Measurements from ENCODE around the gene NOC3L.

Gene NOC3L

DNA sequence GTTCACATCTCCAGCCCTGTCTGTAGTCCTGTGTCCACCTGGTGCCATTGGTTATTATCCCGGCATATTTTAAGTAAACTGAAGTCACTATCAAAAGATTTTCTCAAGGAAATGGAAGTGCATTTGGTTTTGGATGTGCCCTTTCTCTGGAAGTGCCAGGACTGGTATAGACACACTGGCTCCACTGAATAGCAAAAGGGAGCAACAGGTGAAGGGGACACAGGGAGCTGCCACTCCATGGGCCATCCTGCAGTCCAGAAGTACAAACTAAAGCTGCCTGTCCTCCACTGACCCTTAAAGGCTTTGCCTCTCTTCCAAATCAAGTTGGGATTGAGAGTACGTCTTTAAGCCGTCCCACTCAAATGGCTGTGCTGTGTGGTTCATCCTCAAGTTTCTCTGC, 62.7 kb downstream of the NOC3L start:
- DNase-seq, result no peak

- DNase-seq, result no peak
Observed at GRCh38 chr10:94299417-94299816, 63.3 kb downstream of the NOC3L start.

- no peak for DNase-seq
Observed at GRCh38 chr10:94294168-94294567, 68.6 kb downstream of the NOC3L start.

DNA sequence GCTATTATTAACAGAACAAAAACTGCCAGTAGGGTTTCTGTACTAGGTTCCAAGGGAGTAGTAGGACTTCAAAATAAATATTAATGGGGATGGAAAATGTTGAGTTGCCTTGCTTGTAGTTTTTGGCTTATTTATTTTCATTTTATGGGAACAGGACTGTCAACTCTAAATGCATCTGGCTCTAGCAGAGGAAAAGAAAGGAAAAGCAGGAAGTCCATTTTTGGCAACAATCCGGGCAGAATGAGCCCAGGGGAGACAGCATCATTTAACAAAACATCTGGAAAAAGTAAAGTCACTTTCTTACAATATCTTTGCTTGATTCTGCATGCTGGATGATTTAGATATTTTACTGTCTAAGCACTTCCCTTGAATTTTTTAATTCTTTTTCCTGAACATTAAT, 69.4 kb downstream of the NOC3L start:
- no peak for DNase-seq

- DNase-seq, result no peak
Observed at GRCh38 chr10:94292434-94293090, 70.2 kb downstream of the NOC3L start.

DNA sequence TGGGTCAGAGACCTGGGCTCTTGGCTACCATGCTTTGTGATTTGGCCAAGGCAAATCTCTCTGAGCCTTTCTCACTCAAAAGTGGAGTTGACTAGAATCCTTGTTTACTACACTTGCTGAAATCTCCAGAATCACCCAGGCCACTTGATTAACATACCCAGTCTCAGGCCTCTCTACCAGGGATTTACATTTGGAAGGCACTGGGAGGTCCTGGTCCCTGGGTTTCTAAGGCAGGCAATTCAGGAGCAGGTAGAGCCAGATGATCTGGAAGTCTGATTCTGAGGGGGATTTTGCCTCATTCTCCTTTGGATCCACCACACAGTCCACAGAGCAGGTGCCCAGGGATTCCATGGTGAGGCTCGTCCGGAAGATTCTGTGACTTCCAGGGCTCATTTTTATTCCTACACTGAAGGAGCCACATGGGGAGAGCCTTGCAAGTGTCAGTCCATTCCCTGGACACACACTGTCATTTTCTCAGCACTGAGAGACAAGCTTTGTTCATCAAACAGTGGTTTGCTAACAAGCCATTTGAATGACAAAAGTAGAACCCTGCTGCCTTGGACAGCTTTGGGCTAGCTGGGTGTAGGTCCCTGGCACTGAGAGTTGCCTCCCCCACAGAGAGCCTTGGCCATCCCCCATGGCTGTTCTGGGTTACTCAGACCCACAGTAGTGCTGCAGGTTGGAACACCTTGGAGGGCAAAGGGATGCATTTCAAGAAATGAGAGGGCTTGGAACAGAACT, 74.2 kb downstream of the NOC3L start:
- DNase-seq, result no peak

- no peak for DNase-seq
Observed at GRCh38 chr10:94287336-94287735, 75.4 kb downstream of the NOC3L start.

GRCh38 chr10:94286901-94287300, 75.8 kb downstream of the NOC3L start:
- DNase-seq, result no peak

GRCh38 chr10:94285271-94285670, 77.5 kb downstream of the NOC3L start:
- DNase-seq, result no peak
